ENCODE measurements around the gene LBH.
"Not testable (repeated sequence)": the region's sequence is repeated elsewhere in the genome, so short reads cannot be mapped to it uniquely, and the experiment has no call there.

LBH gene

GRCh38 chr2:30257266-30258214, 26.2 kb downstream of the LBH start:
- no peak for DNase-seq (ENCODE audit: low read depth in 3 of 3)

DNA sequence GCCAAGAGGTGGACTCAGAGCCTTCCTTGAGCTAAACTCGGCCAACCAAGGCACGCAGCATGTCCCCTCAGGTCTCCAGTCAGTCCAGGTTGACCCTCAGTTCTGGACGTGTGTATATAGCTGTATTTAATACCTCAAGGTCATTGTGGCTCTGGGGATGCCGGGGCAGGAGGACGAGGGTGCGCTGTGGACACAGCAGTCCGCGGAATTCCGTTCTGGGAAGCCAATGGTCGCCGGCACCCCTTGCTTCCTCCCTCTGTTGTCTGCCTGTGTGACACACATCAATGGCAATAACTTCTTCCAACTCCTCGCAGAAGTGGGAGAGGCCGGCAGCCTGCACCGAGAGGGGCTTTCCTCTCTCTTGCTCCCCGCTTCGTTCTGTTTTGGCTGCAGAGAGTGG, 27.7 kb downstream of the LBH start:
- no peak for DNase-seq (ENCODE audit: low read depth in 3 of 3)

DNA sequence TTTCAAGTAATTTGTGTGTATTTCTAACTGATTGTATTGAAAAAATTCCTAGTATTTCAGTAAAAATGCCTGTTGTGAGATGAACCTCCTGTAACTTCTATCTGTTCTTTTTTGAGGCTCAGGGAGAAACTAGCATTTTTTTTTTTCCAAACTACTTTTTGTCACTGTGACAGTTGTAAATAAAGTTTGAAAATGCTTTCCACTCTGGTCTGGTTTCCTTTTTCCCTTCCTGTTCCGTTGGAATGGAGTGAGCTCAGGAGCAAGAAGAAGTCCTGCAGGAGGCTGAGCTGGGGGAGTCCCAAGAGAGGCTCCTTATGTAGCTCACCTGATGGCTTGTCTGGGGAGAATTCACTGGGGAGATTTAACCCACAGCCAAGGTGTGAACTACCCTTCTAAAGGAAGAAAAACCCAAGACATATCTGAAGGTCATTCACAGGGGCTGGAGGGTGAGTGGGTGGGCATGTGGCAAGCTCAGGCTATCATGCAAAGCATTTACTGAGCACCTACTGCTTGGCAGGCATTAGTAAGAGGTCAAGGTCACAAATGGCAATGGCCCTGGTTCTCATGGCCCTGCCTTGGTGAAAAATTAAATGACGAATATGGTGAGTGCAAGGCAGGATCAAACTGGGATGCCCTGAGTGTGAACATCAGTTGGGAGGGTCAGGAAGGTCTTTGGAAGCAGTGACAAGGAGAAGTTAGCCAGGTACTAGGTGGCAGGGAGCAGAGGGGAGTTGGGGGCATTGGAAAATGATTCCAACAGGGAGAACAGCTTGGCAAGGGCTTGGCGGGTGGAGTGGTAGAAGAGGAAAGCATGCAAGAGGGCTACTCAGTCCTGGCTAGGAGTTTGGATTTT, 28.7 kb downstream of the LBH start:
- DNase-seq (ENCODE audit: low read depth in 3 of 3) = no peak

- no peak for DNase-seq (ENCODE audit: low read depth in 3 of 3)
These were observed 29.6 kb downstream of the LBH start for GRCh38 chr2:30260941-30261340.

GRCh38 chr2:30261695-30262211, 30.4 kb downstream of the LBH start:
- DNase-seq (ENCODE audit: low read depth in 3 of 3) = no peak

DNA sequence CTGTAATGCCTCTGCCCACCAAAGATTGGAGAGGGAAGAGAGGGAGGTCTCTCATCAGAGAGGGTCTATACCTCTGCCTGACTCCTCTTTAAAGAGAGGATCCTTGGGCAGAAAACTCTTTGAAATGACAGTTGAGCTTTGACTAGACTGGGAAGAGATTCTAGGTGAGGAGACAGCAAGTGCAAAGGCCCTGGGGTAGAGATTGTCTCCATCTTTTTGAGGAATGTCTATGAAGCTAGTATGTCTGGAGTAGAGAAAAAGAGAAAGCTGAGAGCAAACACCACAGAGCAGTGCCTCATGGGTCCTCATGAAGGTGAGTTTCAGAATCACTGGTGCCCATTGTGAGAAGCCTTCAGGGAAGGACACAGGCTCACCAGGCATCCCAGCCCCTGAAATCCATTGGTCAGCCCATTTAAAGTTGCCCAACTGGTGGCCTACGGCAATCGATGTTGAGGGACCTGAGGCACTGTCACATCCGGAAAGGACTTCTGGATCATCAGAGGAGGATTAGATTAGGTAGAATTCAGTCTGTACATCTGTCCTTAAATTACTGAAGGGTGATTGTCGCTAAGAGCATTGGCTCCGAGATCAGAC, 31.5 kb downstream of the LBH start:
- no peak for DNase-seq (ENCODE audit: low read depth in 3 of 3)

DNA sequence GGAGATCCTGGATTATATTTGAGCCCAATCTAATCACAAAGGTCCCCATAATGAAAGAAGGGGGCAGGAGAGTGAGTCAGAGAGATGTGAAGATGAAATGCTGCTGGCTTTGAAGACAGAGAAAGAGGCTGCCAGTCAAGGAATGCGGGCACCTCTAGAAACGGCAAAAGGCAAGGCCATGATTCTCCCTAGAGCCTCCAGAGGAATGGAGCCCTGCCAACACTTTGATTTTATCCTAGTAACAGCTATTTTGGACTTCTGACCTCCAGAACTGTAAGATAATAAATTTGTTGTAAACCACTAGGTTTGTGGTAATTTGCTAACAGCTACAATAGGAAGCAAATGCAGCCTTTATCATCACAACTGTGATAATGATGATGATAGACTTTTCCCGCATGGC, 32.9 kb downstream of the LBH start:
- DNase-seq (ENCODE audit: low read depth in 3 of 3) = no peak

- no peak for DNase-seq (ENCODE audit: low read depth in 3 of 3)
These were observed 34.0 kb downstream of the LBH start for GRCh38 chr2:30265052-30266015.

GRCh38 chr2:30266051-30266621, 34.8 kb downstream of the LBH start:
- DNase-seq (ENCODE audit: low read depth in 3 of 3) = peak in 1 of 3 experiments; percentile 23

- no peak for DNase-seq (ENCODE audit: low read depth in 3 of 3)
These were observed 35.4 kb downstream of the LBH start for GRCh38 chr2:30266705-30267104.

DNA sequence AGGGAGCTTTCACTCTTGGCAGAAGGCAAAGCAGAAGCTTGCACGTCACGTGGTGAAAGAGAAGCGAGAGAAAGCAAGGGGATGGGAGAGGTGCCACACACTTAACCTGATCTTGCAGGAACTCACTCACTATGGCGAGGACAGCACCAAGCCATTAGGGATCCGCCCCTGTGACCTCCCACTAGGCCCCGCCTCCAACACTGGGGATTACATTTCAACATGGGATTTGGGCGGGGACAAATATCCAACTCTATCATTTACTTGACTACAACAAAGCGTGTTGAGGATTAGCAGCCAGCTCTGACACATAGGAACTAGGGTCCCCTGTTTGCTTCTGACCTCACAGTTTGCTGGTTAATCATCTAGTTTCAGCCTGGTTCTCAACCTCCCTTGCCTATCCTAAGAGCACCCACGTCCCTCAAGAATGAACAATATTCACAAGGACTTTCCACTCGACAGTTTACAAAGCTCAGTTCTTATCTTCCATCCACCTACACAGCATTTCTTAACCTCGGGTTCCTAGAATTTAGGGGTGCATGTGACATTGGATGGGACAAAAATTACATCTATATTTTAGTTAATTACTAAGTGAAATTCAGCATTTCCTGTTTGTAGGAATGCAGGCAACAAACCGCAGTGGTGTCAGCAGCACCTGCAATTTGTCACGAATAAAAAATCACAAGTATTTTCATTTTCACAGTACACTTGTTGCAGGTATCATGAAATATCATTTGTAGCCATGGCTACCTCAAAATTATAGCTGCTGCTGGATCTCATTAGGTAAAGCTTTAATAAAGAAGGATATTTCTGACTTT, 36.0 kb downstream of the LBH start:
- no peak for DNase-seq (ENCODE audit: low read depth in 3 of 3)

DNA sequence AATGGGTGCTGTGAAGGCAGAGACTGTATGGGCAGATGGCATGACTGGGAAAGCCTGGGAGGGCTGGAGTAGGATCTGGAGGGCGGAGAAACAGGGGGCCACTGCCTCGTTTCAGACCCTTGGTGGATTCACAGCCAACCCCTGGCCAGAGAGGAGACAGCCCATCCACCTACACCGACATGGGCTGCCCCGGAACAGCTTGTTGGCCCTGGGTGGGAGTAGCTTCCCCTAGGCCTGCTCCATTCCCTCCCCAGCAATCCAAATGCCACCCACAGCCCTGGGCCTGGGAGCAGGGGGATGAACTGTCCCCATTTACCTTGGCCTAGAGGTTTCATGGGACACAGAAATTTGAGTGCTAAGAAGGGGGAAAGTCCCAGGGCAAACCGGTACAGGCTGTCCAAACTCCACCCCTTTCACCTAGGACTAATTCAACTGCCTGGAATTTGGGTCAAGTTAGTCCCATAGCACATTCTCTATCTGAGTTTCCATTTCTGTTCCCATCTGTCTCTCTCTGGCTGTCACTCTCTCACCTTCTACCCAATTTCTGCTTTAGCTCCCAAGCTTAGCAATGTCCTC, 37.0 kb downstream of the LBH start:
- DNase-seq (ENCODE audit: low read depth in 3 of 3) = no peak

- DNase-seq (ENCODE audit: low read depth in 3 of 3) = not testable (repeated sequence)
These were observed 37.9 kb downstream of the LBH start for GRCh38 chr2:30269114-30269770.

- no peak for DNase-seq (ENCODE audit: low read depth in 3 of 3)
These were observed 38.4 kb downstream of the LBH start for GRCh38 chr2:30269771-30270145.

DNA sequence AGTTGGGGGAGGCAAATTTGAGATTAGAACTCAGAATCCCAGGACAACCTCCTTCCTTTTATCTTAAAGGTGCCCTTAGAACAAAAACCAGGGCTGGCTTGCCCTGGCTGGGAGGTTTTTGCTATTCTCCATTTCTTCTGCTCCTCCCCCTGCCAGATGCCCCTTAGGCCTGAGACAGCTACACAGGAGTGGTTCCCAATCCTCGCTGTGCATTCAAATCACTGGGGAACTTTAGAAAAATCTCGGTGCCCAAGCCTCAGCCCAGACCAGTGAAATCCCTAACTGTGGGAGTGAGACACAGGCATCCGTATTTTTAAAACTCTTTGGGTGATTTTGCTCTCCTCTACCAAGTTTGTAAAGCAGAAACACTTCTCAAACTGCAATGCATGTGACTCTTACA, 38.8 kb downstream of the LBH start:
- no peak for DNase-seq (ENCODE audit: low read depth in 3 of 3)

GRCh38 chr2:30271301-30271700, 40.0 kb downstream of the LBH start:
- no peak for DNase-seq (ENCODE audit: low read depth in 3 of 3)

DNA sequence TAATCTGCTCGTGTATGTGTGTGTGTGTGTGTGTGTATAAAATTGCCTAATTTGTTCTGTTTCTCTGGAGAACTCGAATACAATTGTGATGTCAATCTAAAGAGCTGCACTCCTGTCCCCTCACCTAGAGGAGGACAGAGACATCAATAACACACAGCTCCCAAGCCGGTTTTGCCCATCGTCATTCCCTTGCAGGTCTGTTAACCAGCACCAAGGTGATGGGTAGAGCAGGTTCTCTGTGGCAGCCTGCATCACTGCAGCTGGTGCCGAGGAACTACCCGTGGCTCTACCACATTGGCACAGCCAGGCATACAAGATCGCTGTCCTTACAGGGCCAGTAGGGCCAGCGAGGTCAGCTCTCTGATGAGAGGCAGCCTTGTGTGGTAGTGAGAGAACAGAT, 41.0 kb downstream of the LBH start:
- no peak for DNase-seq (ENCODE audit: low read depth in 3 of 3)

- DNase-seq (ENCODE audit: low read depth in 3 of 3) = no peak
These were observed 41.6 kb downstream of the LBH start for GRCh38 chr2:30272761-30273573.

Data from stimulated activated CD4-positive, alpha-beta T cell treated with anti-CD3 and anti-CD28 coated beads, TNF-alpha, amount 100 ng/mL, for 4 hours (primary cell).